DND-41 (cell line): ENCODE results near the gene TMEM163.

Source experiments
- ATAC-seq: fragments of 200-7000 bp; cut with Tn5 transposase; 3 replicates; pipeline ENCODE4 v1.9.1; 2021; ENCODE audit warnings: low read depth; ENCODE audit not compliant: insufficient read depth
- DNase-seq: peaks from one replicate; pipeline ENCODE4 v3.0.0-alpha.2; 2020
- H2AFZ ChIP-seq: 2 replicates; pipeline ENCODE4 v1.6.0; 2012; ENCODE audit warnings: low read depth, low read length
- H3K27ac ChIP-seq: 2 replicates; pipeline ENCODE4 v1.5.1; 2012; ENCODE audit warnings: low read length, inconsistent platforms
- H3K27me3 ChIP-seq: fragments of 200-600 bp; sonication (generic); 2 replicates; pipeline ENCODE4 v1.6.0; 2012; ENCODE audit warnings: low read length, mild to moderate bottlenecking, inconsistent platforms; ENCODE audit not compliant: insufficient read depth, poor library complexity
- H3K36me3 ChIP-seq: 2 replicates; pipeline ENCODE4 v1.5.1; 2012; ENCODE audit warnings: low read length, inconsistent platforms; ENCODE audit not compliant: insufficient read depth
- H3K4me1 ChIP-seq: 2 replicates; pipeline ENCODE4 v1.5.1; 2012; ENCODE audit warnings: mild to moderate bottlenecking, low read length; ENCODE audit not compliant: insufficient read depth
- H3K4me2 ChIP-seq: 2 replicates; pipeline ENCODE4 v1.6.0; 2012; ENCODE audit warnings: mild to moderate bottlenecking, moderate library complexity, low read length, inconsistent platforms; ENCODE audit not compliant: insufficient read depth
- H3K4me3 ChIP-seq, 2 experiments: fragments of 200-600 bp in 1 of 2; shearing (Covaris generic) in 1 of 2; 2 replicates each; pipeline ENCODE4 v1.5.1; 2012 to 2016; ENCODE audit warnings: inconsistent platforms in 2 of 2, low read length in 2 of 2, mild to moderate bottlenecking in 2 of 2, low read depth in 1 of 2, moderate library complexity in 1 of 2
- H3K79me2 ChIP-seq: 2 replicates; pipeline ENCODE4 v1.6.0; 2012; ENCODE audit warnings: low read length, inconsistent platforms; ENCODE audit not compliant: insufficient read depth
- H3K9ac ChIP-seq: 2 replicates; pipeline ENCODE4 v1.6.0; 2012; ENCODE audit warnings: low read depth, mild to moderate bottlenecking, inconsistent platforms, low read length, moderate library complexity
- H3K9me3 ChIP-seq: 2 replicates; pipeline ENCODE4 v1.5.1; 2012; ENCODE audit warnings: low read length, moderate library complexity, mild to moderate bottlenecking, inconsistent platforms; ENCODE audit not compliant: insufficient read depth, severe bottlenecking
- H4K20me1 ChIP-seq: 2 replicates; pipeline ENCODE4 v1.6.0; 2012; ENCODE audit warnings: low read length; ENCODE audit not compliant: insufficient read depth
- EZH2 ChIP-seq: IDR thresholded peaks from 3 replicates; pipeline ENCODE4 v1.6.1; 2012; ENCODE audit warnings: borderline replicate concordance, low read depth, mild to moderate bottlenecking, moderate library complexity, low read length, inconsistent platforms; ENCODE audit not compliant: severe bottlenecking
- TF ChIP-seq, protein P1 (sequence below): IDR thresholded peaks from 2 replicates; pipeline ENCODE4 v1.5.1; 2012; ENCODE audit warnings: borderline replicate concordance, low read length, moderate library complexity, mild to moderate bottlenecking; ENCODE audit not compliant: poor library complexity, severe bottlenecking; ENCODE audit errors: extremely low read depth

The TMEM163 gene

DNA sequence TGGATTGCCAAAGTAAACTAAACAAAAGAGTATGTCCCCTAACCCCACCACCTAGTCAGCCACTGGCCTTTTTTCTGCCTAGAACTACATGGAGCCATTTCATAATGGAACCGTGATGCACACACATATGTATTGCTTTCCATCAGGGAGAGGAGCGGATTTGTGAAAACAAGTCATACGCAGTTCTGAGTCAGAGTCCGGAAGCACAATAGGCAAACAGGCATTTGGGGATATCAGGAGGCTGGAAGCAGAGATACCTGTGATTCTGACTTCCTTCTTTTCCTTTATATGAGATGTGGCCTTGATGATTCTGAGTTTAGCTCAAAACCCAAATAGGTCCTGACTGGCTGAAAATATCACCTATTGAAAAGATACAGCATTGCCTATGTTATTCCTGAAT is 93.5 kb downstream of the TMEM163 start:
- H3K4me2 ChIP-seq = no peak overlapping the region
- DNase-seq = no peak
- no peak for ATAC-seq
- H3K9me3 ChIP-seq = no peaks in the 10 kb centered on the region
- no peaks in the 10 kb centered on the region for H3K27me3 ChIP-seq
- H3K4me1 ChIP-seq = no peaks in the 10 kb centered on the region
- H3K4me3 ChIP-seq = no peak overlapping the region
- H3K27ac ChIP-seq = no peak overlapping the region
- no peaks in the 10 kb centered on the region for H4K20me1 ChIP-seq
- H3K36me3 ChIP-seq = no peaks in the 10 kb centered on the region
- H3K9ac ChIP-seq = no peak overlapping the region
- H2AFZ ChIP-seq = no peak overlapping the region
- no peak for TF ChIP-seq EZH2
- TF ChIP-seq, protein P1, sequence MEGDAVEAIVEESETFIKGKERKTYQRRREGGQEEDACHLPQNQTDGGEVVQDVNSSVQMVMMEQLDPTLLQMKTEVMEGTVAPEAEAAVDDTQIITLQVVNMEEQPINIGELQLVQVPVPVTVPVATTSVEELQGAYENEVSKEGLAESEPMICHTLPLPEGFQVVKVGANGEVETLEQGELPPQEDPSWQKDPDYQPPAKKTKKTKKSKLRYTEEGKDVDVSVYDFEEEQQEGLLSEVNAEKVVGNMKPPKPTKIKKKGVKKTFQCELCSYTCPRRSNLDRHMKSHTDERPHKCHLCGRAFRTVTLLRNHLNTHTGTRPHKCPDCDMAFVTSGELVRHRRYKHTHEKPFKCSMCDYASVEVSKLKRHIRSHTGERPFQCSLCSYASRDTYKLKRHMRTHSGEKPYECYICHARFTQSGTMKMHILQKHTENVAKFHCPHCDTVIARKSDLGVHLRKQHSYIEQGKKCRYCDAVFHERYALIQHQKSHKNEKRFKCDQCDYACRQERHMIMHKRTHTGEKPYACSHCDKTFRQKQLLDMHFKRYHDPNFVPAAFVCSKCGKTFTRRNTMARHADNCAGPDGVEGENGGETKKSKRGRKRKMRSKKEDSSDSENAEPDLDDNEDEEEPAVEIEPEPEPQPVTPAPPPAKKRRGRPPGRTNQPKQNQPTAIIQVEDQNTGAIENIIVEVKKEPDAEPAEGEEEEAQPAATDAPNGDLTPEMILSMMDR = no peak
- H3K79me2 ChIP-seq = no peaks in the 10 kb centered on the region

DNA sequence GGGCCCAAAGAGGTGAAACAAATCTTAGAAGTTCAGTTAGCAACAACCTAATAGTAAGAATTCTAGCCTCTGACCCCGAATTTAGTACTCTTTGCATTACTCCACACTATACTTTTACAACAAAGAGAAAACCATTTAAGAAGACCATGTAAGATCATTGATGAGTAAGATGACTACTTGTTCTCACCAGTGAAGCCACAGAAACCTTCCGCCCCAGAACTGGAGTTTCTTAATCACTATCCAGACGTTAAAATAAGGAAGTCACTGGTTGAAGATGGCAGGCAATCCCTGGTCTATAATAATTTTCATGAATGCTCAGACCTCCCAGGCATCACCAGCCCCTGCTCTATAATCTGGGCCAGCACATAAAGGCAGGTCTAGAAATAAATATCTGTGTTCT is 95.0 kb downstream of the TMEM163 start:
- ATAC-seq = no peak
- Histone ChIP-seq H3K79me2 (no peaks in the 10 kb centered on the region), H3K4me2 (no peak overlapping the region), H3K4me1 (no peaks in the 10 kb centered on the region), H3K4me3 (no peak overlapping the region), H3K27ac (no peak overlapping the region), H4K20me1 (no peaks in the 10 kb centered on the region), H2AFZ (no peak overlapping the region), H3K9me3 (peaks cover 4% of the 10 kb centered on the region), H3K9ac (no peak overlapping the region), H3K36me3 (no peaks in the 10 kb centered on the region), H3K27me3 (no peaks in the 10 kb centered on the region)
- no peak for DNase-seq
- TF ChIP-seq EZH2 = no peak

DNA sequence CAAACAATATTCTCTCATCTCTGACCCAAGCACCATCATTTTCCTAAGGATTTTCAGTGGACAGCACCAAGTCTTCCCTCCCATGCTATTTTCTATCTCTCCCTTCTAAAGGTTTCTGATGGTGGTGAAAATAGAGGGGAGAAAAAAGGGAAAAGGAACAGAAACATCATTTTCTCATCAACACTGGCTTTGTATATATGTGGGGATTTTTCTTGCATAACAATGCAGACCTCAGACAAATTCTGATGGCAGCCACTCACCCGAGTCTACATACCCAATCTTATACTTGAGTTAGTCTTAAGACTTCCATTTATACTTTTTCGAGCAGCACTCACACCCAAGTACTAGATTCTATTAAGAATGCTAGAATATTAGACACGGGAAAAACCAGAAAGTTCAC is 95.8 kb downstream of the TMEM163 start:
- Histone ChIP-seq H2AFZ (no peak overlapping the region), H4K20me1 (no peaks in the 10 kb centered on the region), H3K9ac (no peak overlapping the region), H3K27me3 (no peaks in the 10 kb centered on the region), H3K4me3 (no peak overlapping the region), H3K4me2 (no peak overlapping the region), H3K27ac (no peak overlapping the region), H3K36me3 (no peaks in the 10 kb centered on the region), H3K4me1 (no peaks in the 10 kb centered on the region), H3K9me3 (peaks cover 4% of the 10 kb centered on the region), H3K79me2 (no peaks in the 10 kb centered on the region)
- TF ChIP-seq, protein P1 = no peak
- TF ChIP-seq EZH2 = no peak
- ATAC-seq = no peak
- no peak for DNase-seq

GRCh38 chr2:134621939-134622705 is 96.7 kb downstream of the TMEM163 start:
- H3K36me3 ChIP-seq = no peaks in the 10 kb centered on the region
- no peaks in the 10 kb centered on the region for H3K4me1 ChIP-seq
- H3K4me3 ChIP-seq = no peak overlapping the region
- H3K27me3 ChIP-seq = no peaks in the 10 kb centered on the region
- no peak overlapping the region for H3K27ac ChIP-seq
- ATAC-seq (no peak), DNase-seq (no peak)
- TF ChIP-seq, protein P1 = no peak
- TF ChIP-seq EZH2 = no peak
- H3K4me2 ChIP-seq = no peak overlapping the region
- H3K79me2 ChIP-seq = no peaks in the 10 kb centered on the region
- no peaks in the 10 kb centered on the region for H4K20me1 ChIP-seq
- no peak overlapping the region for H2AFZ ChIP-seq
- no peak overlapping the region for H3K9ac ChIP-seq
- peaks cover 4% of the 10 kb centered on the region for H3K9me3 ChIP-seq
